ENCODE results near the gene ORM1.

Gene ORM1

DNA sequence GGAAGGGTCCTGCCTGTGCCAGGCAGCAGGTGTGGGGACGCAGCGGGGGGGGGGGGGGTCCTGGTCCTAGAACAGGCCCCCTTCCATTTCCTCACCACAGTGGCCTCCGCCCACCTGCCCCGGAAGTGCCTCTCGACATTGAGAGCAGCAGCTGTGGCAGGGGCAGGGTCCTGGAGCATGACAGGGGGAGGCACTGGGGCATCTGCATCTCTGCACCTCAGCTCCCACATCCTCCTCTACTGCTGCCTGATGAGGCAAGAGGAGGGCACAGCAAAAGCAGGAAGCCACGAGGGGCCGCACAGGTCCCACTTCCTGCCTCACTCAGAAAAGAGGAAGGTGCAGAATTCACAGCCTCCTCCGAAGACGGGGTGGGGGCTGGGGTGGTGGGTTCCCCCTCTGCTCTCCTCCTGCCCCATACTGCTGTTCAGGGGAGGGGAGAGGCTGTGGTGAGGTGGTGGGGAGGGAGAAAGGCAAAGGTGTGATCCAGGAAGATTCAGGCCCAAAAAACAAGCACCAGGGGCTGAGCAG is 50.1 kb downstream of the ORM1 start:
- Histone ChIP-seq H3K27ac (ENCODE audit: low read length) (peak overlapping the region; percentile 39), H3K9me3 (ENCODE audit: control insufficient read depth in 1 of 2, low read length in 2 of 2) (no peaks in the 10 kb centered on the region), H3K4me3 (ENCODE audit: low read depth in 1 of 2, low read length in 2 of 2) (peak overlapping the region in 1 of 2 donors; percentile 11), H3K4me1 (ENCODE audit: control insufficient read depth in 1 of 2, insufficient read depth in 2 of 2, low read length in 2 of 2) (peaks cover 3 to 22% of the 10 kb centered on the region in 2 donors), H3K36me3 (ENCODE audit: control insufficient read depth in 1 of 2, insufficient read depth in 2 of 2, low read length in 2 of 2) (peaks cover 20 to 41% of the 10 kb centered on the region in 2 donors), H3K27me3 (ENCODE audit: low read depth, low read length) (no peaks in the 10 kb centered on the region)

DNA sequence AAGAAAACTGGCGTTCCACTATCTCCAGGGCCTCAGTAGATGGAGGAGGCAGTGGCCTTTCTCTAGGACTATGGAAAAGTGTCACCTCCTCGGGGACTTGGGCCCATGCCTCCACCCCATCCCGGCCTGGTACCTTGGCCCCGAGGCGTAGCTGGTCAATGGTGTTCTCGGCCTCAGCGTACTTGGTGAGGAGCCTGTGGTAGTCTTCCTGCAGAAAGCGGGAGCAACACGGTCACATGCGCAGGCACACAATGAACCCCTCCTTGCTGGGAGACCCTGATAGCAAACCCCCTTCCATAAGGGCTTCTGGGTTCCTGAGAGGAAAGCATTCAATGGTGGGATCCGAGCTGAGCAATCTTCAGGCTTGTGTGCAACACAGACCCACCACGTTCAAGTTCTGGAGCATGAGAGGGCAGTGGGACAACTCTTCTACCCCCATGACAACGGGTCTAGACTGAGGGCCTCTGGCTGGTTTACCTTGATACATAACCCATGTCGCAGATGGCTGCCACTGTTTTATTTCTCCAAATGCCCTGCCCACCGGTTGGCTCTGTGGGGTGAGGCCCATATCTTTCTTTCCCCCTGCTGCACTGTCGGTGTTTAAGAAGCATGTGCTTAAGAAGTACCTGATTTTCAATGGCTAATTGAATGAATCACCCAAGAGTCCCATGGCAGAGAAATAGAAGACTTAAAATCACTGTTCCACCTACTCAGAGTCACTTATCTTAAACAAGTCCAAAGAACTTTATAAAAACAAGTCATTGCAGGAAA is 51.2 kb downstream of the ORM1 start:
- H3K27ac ChIP-seq (ENCODE audit: low read length), result no peak overlapping the region
- H3K9me3 ChIP-seq (ENCODE audit: control insufficient read depth in 1 of 2, low read length in 2 of 2), result no peaks in the 10 kb centered on the region
- H3K4me1 ChIP-seq (ENCODE audit: control insufficient read depth in 1 of 2, insufficient read depth in 2 of 2, low read length in 2 of 2), result peaks cover 3 to 22% of the 10 kb centered on the region in 2 donors
- H3K27me3 ChIP-seq (ENCODE audit: low read depth, low read length), result no peaks in the 10 kb centered on the region
- H3K4me3 ChIP-seq (ENCODE audit: low read depth in 1 of 2, low read length in 2 of 2), result no peak overlapping the region
- H3K36me3 ChIP-seq (ENCODE audit: control insufficient read depth in 1 of 2, insufficient read depth in 2 of 2, low read length in 2 of 2), result peaks cover 19 to 37% of the 10 kb centered on the region in 2 donors

DNA sequence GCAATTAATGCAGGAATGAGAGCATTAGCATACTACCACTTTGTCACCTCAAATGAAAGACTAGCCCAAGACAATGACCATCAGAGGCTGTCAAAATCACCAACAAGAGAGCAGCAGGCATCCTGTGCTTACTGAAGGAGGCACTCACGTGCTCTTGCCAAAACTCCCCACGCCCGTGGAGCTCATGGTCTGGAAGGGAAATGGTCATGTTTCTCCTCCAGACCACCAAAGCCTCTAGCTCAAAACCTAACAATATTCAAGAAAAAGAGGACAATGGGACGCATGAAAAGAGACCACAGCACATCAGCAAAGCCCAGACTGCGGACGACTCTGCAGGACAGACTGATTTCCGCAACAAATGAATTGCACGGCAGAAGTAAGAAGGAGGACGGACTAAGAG is 52.0 kb downstream of the ORM1 start:
- Histone ChIP-seq H3K36me3 (ENCODE audit: control insufficient read depth in 1 of 2, insufficient read depth in 2 of 2, low read length in 2 of 2) (peaks cover 26 to 42% of the 10 kb centered on the region in 2 donors), H3K4me1 (ENCODE audit: control insufficient read depth in 1 of 2, insufficient read depth in 2 of 2, low read length in 2 of 2) (peaks cover 3 to 22% of the 10 kb centered on the region in 2 donors), H3K4me3 (ENCODE audit: low read depth in 1 of 2, low read length in 2 of 2) (no peak overlapping the region), H3K9me3 (ENCODE audit: control insufficient read depth in 1 of 2, low read length in 2 of 2) (no peaks in the 10 kb centered on the region), H3K27ac (ENCODE audit: low read length) (no peak overlapping the region), H3K27me3 (ENCODE audit: low read depth, low read length) (no peaks in the 10 kb centered on the region)

DNA sequence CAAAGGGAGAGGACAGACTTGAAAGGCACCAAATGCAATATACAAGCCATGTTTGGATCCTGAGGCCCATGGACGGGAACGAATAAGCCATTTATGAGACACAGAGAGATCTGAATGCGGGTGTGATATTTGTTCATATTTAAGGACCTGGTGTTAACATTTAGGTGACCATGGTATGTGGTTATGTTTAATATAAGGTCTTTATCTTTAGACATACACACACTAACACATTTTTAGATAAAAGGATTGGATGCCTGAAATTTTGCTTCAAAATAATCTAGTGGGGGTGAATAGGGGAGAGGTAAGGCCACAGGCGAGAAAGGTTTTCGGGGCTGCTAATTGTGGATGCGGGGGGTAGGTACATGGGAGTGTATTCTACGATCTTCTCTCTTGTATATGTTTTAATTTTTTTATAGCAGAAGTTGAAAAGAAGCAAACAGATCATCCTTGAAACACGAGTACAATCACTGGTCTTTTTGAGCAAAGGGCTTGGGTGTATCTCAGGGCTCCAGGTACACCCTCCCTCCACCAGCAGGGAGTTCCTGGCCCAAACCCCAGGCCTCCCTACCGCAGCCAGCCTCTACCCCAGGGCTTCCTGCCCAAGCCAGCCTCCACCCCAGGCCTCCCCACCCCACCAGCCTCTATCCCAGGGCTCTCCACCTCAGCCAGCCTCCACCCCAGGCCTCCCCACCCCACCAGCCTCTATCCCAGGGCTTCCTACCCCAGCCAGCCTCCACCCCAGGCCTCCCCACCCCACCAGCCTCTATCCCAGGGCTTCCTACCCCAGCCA is 52.7 kb downstream of the ORM1 start:
- H3K4me1 ChIP-seq (ENCODE audit: control insufficient read depth in 1 of 2, insufficient read depth in 2 of 2, low read length in 2 of 2), result peaks cover 3 to 22% of the 10 kb centered on the region in 2 donors
- no peaks in the 10 kb centered on the region for H3K27me3 ChIP-seq (ENCODE audit: low read depth, low read length)
- no peaks in the 10 kb centered on the region for H3K9me3 ChIP-seq (ENCODE audit: control insufficient read depth in 1 of 2, low read length in 2 of 2)
- peaks cover 26 to 46% of the 10 kb centered on the region in 2 donors for H3K36me3 ChIP-seq (ENCODE audit: control insufficient read depth in 1 of 2, insufficient read depth in 2 of 2, low read length in 2 of 2)
- H3K4me3 ChIP-seq (ENCODE audit: low read depth in 1 of 2, low read length in 2 of 2), result no peak overlapping the region
- no peak overlapping the region for H3K27ac ChIP-seq (ENCODE audit: low read length)

Data from muscle layer of duodenum (tissue), 2 donors.